ENCODE measurements around the gene DCP1B.

The DCP1B gene

DNA sequence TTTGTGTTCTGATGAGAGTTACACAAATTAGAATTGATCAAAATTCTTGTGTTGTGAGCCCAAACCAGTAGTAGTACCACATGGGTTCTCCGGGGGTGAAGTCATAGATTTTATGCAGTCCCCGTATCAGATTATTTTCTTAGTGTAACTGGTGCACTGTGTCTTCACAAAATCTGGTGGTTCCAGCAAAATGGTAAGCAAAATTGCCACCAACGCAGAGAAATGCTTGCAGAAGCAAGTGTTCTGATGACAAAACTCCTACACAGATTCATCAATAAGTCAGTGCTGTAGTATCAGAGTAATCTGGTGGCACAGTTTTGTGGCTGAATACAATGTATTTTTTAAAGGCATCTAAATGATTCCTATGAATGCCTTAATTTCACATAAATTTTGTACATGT lies 84.5 kb downstream of the DCP1B start:
- DNase-seq (ENCODE audit: low read depth) = no peak

DNA sequence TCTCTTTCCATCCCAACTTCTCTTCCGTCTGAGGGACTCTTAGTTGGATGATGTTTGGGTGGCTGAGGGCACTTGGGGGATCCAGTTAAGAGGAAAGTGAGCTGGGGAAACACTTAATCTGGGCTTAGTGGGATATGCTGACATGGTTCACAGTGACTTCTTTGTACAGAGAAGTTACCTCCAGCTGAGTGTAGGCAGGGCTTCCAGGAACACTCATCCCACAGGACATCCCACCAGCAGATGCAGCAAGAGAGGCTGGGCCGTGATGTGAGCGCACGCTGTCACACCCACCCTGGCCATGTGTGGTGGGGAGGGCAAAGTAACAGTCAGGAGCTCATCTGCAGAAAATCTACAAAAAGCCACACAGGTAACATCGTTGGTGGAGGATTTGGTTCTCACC lies 85.0 kb downstream of the DCP1B start:
- DNase-seq (ENCODE audit: low read depth) = no peak

DNA sequence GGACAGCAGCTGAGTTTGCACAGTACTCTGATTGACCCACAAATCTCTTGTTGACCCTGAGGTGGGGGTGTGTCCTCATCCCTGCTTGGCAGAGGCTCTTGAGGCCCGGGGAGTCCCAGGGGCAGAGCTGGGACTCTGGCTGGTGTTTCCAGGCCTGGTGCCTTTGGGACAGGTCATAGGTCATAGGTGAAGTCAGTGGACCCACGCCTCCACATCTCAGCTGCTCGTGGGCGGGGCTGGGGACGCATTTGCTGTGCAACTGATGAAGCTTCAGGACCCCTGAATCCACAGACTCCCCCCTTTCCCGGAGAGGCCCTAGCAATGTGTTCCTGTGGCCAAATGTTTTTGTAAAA lies 85.4 kb downstream of the DCP1B start:
- no peak for DNase-seq (ENCODE audit: low read depth)

DNA sequence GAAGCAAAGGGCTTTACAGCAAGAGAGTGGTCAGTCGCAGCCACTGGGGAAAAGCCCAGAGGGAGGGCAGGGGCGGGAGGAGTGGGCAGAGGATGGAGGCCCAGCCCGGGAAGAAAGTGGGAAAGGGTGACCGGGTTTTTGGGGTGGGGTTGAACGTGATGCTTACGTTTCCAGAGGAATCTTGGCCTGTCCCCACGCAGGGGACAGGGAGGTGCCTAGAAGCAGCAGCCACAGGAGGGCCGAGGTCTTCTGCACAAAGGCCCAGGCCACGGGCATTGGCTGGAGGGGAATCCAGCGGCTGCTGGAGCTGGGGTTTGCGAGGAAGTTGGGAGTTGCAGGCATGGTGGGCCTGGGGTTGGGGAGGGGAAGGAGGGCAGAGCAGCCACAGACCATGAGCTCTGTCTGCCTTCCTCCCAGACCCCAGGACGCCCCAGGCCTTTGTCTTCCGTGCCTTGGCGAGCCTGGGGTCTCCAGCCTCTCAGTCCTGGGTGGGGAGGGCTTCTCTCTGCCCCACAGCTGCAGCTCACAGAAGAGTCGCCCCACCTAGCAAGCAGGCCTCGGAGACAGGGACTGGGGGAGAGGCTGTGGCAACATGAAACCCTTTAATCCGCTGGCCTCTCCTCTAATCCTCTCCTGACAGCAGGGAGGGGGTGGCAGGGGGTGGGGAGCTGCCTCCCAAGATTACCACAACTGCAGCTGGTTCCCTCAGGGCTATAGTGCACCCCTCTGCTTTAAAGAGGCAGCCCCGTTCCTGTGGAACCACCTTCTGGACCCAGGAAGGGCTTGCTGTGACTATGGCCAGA lies 86.0 kb downstream of the DCP1B start, which contains the start of gene CACNA2D4:
TSS of gene CACNA2D4 (minus strand) at position 572 of the 803 bp plus-strand sequence. CDS start at position 393, 179 bp downstream.
- DNase-seq (ENCODE audit: low read depth) = no peak

DNA sequence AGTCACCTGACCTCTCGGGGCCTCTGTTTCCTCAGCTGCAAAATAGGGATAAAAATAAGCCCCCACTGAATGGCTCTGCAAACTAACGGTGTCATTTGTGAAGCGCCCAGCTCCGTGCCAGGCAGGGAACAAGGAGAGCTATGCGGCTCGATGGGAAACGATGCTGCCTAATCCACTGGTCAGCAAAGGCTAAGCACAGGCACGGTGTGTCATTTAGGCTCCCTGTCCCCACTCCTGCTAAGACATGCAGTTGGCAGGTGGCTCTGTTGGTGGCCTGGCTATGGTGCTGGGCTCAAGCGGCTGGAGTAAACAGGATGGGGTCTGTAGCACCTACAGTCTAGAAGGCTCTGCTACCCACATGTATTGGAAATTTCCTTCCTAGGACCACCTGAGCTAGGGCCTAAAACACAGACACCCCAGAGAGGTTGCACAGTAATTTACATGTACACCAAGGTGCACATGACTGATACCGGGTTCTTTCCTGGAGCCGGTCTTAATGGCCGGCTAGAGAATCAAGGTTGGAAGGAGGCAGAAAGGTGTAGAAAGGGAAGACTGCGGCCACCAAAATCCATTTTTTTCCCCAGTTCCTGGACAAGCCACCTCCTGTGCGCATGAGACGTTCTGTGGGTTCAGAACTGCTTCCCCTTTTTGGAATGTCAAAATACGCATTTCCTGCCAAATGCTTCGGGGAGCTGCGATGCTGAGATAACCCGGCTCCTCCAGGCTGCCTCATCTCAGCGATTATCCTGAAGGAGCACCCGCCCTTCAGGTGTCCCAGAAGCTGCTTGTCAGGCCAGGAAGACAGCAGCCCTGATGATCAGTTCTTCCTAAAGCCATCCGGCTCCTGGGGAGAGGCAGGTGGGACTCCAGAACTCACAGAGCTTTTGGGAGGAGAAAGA lies 86.8 kb downstream of the DCP1B start:
- DNase-seq (ENCODE audit: low read depth) = no peak

DNA sequence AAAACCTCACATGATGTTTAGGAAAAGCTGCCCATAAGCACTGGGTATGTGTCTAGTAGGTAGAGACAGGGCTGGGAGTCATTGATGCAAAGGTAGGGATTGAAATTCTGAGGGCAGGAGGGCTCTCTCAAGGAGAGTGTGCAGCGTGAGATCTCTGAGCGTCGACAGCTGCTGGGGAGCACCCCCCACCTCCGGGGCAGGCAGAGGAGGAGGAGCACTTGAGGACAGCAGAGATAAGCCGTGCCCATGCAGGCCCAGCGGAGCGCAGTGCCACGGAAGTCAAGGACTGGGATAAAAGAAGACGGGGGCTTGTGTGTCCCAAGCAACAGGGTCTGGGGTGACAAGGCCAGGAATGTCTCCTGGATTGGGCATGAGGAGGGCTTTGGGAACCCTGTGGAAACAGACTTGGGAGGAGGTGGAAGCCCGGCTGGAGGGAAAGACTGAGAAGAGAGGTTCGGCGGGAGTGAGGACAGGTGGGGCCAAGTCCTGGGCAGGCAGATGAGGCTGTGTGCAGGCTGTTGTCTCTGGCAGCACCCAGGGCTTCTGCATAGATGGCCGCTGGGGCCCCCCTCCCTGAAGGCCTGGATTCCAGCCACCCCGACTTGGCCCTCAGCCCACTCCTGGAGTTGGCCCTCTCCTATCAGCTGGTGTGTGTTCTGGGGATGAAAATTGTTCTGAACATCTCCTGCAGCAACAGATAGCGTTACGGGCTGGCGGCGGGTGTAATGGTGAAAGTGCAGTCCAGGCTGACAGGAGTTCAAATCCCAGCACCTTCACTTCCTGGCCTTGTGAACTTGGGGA lies 87.7 kb downstream of the DCP1B start:
- DNase-seq (ENCODE audit: low read depth) = no peak

DNA sequence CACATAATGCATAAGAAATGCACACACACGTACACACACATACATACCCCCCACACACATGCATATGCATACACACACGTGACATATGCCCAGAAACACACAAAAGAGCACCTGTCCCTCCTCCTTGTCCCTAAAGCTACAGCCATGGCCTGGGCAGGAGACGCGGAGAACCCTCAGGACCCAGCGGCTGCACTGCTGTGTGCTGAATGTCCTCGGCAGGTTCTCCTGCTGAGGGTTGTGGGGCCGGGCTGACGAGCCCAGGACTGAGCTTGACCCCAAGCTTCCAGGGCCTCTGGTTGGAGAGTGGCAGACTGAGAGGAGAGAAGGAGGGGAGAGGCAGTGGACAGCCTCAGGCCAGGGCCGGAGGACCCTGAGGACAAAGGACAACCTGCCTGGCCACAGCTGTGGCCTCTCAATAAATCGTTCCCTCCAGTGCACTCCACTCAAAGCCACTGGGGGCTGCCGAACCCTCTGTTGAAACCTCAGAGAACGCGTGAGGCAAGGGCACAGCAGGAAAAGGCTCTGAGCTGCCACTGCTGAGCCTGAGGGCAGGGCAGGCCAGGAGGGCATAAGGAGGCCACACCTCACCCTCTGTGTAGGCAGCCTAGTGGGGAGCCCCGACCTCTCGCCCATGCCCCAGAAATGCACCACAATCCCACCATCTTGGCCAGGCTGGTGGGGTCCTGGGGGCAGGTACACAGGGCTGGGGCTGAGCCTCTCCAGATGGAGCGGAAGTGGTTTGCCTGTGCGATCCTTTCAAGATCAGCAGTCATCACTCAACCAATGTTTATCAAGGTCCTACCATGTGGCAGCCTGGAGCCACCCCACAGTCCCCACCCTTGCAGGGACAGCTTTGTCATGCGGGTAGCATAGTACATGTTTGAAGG lies 88.9 kb downstream of the DCP1B start:
- no peak for DNase-seq (ENCODE audit: low read depth)

DNA sequence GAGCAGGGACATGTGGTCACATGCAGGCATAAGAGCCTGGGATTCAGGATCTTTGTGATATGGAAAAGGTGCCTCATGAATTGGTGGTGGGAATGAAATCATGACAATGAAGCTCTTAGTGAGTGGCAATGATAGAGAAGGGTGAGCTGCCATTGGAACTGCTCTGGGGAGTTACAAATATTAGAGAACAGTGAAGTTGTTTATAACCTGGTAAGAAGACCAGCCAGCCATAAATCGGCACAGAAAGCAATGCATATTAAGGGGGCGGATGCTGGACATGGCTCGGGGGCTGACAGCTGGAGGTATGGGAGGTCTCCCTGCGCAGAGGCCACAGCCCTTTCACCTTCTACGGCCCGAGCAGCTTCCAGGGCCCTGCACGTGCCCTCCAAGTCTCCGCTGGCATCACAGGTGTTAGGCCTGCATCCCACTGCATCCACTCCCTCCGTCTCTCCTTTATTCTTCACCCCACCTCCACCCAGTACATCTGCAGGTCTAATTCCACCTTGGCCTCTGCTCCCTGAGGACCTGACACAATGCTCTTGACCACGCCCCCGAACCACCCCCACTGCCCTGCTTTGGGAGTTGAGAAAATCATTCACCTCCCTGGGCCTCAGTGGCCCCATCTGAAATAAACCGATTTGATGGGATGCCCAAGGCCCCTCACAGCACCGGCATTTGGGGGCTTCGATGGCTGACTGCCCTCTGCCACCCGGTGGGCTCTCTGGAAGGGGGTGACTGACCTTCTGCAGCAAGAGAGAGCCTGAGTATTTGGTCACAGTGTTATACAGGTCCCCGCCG lies 89.9 kb downstream of the DCP1B start:
- DNase-seq (ENCODE audit: low read depth) = no peak

DNA sequence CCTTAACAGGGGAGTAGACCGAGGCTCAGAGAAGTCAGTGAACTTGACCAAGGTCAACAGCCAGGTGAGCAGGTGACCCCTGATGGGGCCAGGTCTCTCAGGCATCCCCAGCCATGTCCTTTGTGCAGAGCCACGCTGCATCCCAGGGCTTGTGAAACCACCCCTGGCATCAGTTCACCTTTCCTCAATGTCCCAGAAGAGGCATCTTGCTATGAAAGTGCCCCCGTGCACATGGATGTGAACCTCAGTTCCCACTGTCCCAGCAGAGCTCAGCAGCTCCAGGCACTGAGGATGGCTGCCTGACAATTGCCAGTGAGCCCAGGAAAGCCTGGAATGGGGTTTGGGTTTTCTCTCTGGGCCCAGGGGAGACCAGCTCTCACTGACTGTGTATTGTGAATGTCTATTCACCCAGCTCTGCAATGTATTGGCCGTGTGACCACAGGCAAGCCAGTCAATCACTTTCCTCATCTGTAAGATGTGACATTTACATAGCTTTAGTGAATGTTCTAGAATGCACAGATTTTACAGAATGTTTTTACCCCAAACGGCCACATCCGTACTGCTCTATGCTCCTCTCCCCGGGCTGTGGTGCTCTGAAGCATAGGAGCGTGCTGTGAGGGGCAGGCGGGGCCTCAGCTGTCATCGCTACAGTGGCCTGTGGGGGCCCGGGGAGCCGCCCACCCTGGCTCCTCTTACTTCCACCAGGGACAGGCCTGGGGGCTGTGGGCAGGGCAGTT lies 90.7 kb downstream of the DCP1B start:
- no peak for DNase-seq (ENCODE audit: low read depth)

DNA sequence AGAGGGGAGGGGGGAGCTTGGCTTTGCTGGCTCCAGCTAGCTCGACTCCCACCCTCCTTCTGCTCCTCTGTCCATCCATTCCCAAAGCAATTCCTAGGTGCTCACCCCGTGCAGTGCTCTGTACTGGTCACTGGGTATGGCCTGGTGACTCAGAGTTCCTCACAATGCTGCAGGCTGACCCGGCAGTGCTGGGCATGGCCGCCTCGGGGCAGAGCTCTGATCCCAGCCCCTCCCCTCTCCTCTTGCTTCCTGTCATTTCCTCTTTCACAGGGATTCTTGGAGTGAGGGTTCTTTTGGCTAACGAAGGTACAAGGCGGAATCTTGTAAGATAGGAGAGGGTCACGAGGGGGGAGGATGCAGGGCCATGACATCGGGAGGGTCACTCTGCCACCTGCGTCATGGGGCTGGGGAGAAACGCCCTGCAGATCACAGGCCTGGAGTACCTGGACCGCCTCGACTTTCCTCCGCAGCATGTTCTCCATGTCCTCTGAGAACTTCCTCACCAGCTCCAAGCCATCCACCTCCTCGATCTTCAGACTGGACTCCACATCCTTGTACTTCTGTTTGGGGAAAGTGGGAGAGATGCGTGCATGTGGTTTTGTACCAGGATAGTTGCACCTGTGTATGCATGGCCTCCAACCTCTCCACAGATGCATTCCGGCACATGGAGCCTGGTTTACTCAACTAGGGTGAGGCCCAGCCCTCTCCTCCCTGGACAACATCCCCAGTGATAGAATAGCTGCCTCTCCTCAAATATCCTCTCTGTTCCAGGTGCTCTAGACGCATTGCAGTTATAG lies 91.5 kb downstream of the DCP1B start:
- DNase-seq (ENCODE audit: low read depth) = no peak

DNA sequence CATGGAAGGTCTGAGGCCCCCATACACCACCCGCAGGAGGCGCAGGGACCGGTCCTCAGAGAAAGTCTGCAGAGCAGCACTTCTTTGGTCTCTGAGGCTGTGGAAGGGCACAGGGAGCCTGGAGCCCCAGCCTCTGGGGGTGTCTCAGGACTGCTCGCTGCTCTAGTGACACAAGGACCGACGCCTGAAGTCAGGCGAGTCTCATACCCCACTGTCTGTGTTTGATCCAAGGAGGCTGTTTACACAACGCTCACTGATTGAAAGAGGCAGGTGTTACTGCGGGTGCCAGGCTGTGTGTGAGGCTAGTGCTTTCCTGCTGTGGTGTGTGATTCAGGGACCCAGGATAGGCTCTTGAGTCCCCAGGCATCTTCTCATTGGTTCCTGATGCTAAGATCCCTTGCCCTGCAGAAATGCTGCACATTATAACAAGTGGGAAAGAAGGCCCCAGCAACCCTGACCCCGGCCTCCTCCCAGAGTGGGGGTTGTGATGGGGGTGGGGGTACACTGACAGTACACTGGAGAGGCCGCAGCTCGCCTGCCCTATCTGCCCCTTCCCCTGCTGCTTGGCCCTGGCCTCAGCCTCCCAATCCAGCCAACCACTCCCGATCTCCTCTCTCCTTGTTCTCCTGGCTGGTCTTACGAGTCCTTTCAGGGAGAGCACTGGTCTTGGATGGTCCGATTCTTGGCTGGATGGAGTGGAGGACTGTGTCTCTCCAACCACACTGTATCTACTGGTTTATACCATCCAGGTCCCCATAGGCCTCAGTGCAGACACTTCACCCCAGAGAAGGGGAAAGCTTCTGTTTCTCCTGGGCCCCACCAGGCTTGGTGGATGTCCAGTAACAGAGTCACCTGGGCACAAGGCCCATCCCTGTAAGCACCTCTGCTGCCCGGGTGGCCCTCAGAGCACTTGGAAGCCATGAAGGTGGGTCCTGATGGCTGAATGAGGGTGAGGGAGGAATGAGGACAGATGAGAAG lies 92.4 kb downstream of the DCP1B start:
- DNase-seq (ENCODE audit: low read depth) = no peak

DNA sequence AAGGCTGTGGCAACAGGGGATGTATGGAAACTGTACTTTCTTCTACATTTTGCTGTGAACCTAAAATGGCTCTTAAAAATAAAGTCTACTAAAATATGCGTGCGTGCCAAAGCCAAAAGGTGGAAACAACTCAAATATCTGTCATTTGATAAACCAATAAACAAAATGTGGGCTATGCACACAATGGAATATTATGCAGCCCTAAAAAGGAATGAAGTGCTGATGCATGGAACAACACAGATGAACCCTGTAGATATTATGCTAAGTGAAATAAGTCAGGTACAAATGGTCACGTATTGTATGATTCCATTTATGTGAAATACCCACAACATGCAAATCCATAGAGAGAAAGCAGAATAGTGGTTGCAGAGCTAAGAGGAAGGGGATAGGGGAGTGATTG lies 93.8 kb downstream of the DCP1B start:
- DNase-seq (ENCODE audit: low read depth) = no peak

DNA sequence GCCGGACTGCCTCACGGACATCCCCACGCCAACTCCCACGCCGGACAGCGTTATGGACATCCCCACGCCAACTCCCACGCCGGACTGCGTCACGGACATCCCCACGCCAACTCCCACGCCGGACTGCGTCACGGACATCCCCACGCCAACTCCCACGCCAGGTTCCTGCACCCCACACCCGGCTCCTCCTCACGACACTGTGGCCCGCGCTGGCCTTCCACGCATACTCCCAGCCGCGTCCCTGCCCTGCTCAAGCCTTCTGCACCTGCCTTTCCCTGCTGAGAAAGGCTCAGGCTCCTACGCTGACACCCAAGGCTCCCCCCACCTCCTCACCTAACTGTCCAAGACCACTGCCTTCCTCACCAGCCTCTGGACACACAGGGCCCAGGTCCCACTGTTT lies 95.5 kb downstream of the DCP1B start:
- no peak for DNase-seq (ENCODE audit: low read depth)

DNA sequence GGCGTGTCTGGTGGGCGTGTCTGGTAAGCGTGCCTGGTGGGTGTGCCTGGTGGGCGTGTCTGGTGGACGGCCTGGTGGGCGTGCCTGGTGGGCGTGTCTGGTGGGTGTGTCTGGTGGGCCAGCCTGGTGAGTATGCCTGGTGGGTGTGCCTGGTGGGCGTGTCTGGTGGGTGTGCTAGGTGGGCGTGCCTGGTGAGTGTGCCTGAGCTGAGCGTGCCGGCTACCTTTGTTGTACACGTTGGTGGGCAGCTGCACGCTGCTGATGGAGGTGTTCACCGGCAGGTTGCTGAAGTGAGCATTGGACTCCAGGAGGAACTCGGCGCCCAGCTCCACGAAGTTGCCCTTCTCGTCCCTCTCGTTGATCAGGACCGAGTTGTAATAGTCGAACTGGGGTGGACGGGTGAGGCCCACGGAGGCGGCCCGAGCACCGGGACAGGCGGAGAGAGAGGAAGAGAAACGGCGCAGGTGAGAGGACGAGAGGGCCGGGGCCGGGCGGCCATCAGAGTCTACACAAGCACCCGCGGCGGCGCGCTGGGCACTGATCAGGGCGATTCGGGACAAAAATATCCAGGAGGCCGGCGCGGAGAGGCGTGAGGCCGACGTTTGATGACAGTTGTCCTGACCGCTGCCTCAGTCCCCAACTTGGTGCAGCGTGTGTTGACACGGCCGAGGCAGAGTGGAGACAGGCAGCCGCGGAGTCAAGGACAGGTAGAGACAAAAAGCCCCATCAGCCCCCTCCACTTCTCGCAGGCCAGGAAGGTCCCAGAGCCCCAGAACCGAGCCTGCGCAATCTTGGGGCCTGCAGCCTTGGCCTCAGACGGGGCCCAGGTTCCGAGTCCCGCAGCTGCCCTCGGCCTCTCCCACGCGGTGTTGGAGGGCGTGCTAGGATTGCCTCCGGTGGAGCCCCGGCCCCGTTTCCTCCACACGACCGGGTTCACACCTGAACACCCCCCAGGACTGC lies 96.3 kb downstream of the DCP1B start:
- no peak for DNase-seq (ENCODE audit: low read depth)

DNA sequence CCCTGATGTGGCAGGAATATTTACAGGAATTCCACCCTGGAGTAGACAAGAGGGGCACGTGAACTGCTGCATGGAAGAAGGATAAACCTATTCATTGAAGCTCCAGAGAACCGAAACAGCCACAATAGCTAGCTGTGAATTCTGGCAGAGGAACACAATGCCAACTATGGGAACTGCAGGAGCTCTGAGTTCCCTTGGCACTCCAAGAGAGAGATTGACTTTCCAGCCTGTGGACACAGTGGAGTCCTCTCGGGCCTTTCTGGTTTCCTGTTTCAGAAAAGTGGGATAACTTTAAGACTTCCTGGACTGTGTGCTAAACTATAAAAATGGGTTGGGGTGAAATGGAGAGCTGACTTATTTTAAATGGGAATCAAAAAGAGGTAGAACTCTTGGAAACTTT lies 97.7 kb downstream of the DCP1B start:
- no peak for DNase-seq (ENCODE audit: low read depth)

DNA sequence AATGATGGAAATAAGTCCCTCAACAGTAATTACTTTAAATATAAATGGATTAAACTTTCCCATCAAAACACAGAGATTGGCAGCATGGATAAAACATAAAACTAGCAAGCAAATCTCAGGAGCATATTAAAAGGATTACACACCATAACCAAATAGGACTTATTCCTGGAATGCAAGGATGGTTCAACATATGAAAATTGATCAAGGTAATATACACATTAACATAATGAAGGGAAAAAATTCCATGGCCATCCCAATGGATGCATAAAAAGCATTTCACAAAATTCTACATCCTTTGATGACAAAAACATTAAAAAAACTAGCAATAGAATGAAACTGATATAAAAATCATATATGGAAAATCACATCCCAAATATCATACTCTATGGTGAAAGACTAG lies 99.4 kb downstream of the DCP1B start:
- DNase-seq (ENCODE audit: low read depth) = no peak

DNA sequence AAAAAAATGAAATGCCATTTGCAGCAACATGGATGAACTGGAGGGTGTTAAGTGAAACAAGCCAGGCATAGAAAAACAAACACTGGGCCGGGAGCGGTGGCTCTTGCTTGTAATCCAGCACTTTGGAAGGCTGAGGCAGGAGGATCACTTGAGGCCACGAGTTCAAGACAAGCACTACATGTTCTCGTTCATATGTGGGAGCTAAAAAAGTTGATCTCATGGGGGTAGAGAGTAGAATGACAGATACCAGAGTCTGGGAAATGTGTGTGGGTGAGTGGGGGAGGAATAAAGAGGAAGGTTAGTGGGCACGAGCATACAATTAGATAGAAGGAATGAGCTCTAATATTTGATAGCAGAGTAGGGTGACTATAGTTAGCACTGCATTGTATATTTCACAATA lies 107.3 kb downstream of the DCP1B start:
- DNase-seq (ENCODE audit: low read depth) = no peak
